OCI-LY3 (cell line): Measurements from ENCODE around the gene GIT1.

Source experiments
- H2AFZ ChIP-seq: fragments of 200-600, 300-600 bp; shearing (Covaris generic); 2 replicates; pipeline ENCODE4 v1.6.0; 2014; ENCODE audit warnings: antibody characterized with exemption, low read depth, low read length
- H3K27ac ChIP-seq: fragments of 200-600, 300-600 bp; sonication (generic); 2 replicates; pipeline ENCODE4 v1.5.1; 2014; ENCODE audit warnings: mild to moderate bottlenecking, low read length, moderate library complexity, mixed read lengths
- H3K27me3 ChIP-seq: fragments of 200-600, 300-600 bp; sonication (generic); 2 replicates; pipeline ENCODE4 v1.6.1; 2014; ENCODE audit warnings: low read depth, low read length, mixed read lengths
- H3K36me3 ChIP-seq: fragments of 200-600, 300-600 bp; sonication (generic); replicated peaks from 2 replicates; pipeline ENCODE3; 2014; ENCODE audit warnings: low read depth, low read length, mixed read lengths
- H3K4me1 ChIP-seq: fragments of 300-600, 200-600 bp; sonication (generic); 2 replicates; pipeline ENCODE4 v1.6.1; 2014; ENCODE audit warnings: low read length, mixed read lengths
- H3K4me2 ChIP-seq: fragments of 200-600, 300-600 bp; sonication (generic); 2 replicates; pipeline ENCODE4 v1.6.1; 2014; ENCODE audit warnings: low read length, mixed read lengths
- H3K4me3 ChIP-seq: fragments of 300-600, 200-600 bp; sonication (generic); 2 replicates; pipeline ENCODE4 v1.5.1; 2014; ENCODE audit warnings: antibody characterized with exemption, mild to moderate bottlenecking, low read length, moderate library complexity
- H3K79me2 ChIP-seq: fragments of 300-600, 200-600 bp; shearing (Covaris generic); 2 replicates; pipeline ENCODE4 v1.6.1; 2014; ENCODE audit warnings: mild to moderate bottlenecking, low read length, mixed read lengths
- H3K9ac ChIP-seq: fragments of 300-600, 200-600 bp; shearing (Covaris generic); 2 replicates; pipeline ENCODE4 v1.6.0; 2014; ENCODE audit warnings: mild to moderate bottlenecking, low read length, moderate library complexity
- H3K9me3 ChIP-seq: fragments of 200-600, 300-600 bp; shearing (Covaris generic); 2 replicates; pipeline ENCODE4 v1.6.1; 2014; ENCODE audit warnings: low read length, mixed read lengths; ENCODE audit not compliant: insufficient read depth
- H4K20me1 ChIP-seq: fragments of 200-600, 300-600 bp; sonication (generic); 2 replicates; pipeline ENCODE4 v1.6.1; 2016; ENCODE audit warnings: low read length, mixed read lengths; ENCODE audit not compliant: insufficient read depth
- EZH2phosphoT487 ChIP-seq: fragments of 200-600 bp; shearing (Covaris generic); IDR thresholded peaks from 2 replicates; pipeline ENCODE4 v1.6.1; 2018; ENCODE audit warnings: antibody characterized with exemption, mixed run types, low read depth
- TF ChIP-seq, protein P1 (sequence below): fragments of 200-600, 300-600 bp; sonication (generic); IDR thresholded peaks from 2 replicates; pipeline ENCODE4 v1.5.1; 2014; ENCODE audit warnings: antibody characterized with exemption, low read length, low read depth

Gene GIT1

DNA sequence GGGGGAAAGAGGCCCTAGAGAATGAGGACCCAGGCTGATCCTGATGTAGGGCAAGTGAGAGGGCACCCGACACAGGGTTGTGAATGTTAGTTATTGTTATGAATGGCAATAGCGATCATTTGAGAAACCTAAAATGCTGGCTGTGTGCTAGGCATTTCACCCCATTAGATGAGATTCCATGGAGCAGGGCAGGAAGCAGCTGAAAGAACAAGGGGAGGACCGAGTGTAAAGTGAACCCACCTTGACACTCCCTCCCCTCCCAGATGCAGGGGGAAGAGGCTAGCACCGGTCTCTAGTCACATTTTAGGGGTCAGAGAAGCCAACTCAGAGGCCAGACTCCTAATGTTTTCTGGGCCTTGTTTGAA is 33.8 kb upstream of the GIT1 start:
- no peaks in the 10 kb centered on the region; the same call in 1 of the 2 replicates for H3K27me3 ChIP-seq
- H3K9me3 ChIP-seq = no peaks in the 10 kb centered on the region
- H3K9ac ChIP-seq = no peak overlapping the region
- H3K4me3 ChIP-seq = peak overlapping the region; percentile 80
- H2AFZ ChIP-seq = no peak overlapping the region
- no peak for TF ChIP-seq EZH2phosphoT487
- TF ChIP-seq, protein P1, sequence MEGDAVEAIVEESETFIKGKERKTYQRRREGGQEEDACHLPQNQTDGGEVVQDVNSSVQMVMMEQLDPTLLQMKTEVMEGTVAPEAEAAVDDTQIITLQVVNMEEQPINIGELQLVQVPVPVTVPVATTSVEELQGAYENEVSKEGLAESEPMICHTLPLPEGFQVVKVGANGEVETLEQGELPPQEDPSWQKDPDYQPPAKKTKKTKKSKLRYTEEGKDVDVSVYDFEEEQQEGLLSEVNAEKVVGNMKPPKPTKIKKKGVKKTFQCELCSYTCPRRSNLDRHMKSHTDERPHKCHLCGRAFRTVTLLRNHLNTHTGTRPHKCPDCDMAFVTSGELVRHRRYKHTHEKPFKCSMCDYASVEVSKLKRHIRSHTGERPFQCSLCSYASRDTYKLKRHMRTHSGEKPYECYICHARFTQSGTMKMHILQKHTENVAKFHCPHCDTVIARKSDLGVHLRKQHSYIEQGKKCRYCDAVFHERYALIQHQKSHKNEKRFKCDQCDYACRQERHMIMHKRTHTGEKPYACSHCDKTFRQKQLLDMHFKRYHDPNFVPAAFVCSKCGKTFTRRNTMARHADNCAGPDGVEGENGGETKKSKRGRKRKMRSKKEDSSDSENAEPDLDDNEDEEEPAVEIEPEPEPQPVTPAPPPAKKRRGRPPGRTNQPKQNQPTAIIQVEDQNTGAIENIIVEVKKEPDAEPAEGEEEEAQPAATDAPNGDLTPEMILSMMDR = no peak
- peaks cover 3% of the 10 kb centered on the region; the same call in 1 of the 2 replicates for H3K4me1 ChIP-seq
- no peaks in the 10 kb centered on the region for H4K20me1 ChIP-seq
- H3K4me2 ChIP-seq = peak overlapping the region; percentile 69; the same call in 1 of the 2 replicates
- no peaks in the 10 kb centered on the region for H3K36me3 ChIP-seq
- no peaks in the 10 kb centered on the region for H3K79me2 ChIP-seq
- H3K27ac ChIP-seq = no peak overlapping the region

DNA sequence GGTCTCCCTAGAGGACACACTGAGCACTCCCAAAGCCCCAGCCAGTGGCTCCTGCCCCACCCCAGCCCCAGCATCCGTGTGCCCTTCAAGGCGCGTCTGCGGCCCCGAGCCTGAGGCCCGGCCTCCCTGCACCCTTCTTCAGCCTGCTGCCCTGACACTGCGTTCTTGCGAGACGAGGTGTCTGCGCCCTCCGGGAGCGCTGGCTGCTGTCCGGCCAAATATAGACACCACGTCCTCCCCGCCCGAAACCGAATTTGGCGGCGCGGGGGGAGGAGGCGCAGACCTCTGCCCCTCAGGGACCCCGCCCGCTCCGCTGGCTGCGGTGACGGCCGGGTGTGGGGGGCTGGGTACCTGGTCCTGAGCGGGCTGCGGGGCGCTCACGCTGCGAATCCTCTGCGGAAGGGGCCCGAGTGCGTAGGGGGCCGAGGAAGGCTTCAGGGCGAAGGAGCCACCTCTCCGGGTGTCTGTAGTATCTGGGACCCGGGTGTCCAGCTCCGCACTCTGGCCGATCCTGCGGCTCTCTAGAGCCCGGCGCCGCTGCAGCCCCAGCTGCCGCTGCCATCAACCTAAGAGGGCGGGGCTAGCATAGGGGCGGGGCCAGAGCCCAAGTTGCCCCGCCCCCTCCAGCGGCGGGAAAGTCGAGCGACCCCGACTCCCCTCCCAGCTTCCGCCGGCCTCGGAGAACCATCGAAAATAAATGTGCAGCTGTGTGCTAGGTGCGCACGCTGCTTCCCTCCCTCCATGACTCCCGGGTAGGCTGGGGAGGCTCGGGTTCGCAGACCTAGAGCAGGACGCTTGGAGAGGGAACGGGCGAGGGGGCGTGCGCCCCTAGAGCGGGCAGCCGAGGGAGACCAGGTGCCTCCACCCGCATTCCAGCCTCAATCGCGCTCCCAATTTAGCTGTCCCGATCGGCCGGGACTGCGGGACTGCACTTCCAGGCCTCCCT is 33.2 kb upstream of the GIT1 start, which contains the start of gene CORO6:
Gene CORO6, minus strand, starts transcription at position 576 of the 946 bp plus-strand sequence. CDS start 1,491 bp downstream, outside the sequence.
- Histone ChIP-seq H4K20me1 (no peaks in the 10 kb centered on the region), H3K4me2 (peak within 1 kb of the TSS; percentile 69), H3K27ac (no peak within 1 kb of the TSS), H3K9me3 (no peaks in the 10 kb centered on the region), H3K36me3 (no peaks in the 10 kb centered on the region), H3K9ac (peak within 1 kb of the TSS; percentile 36), H2AFZ (peak within 1 kb of the TSS; percentile 10; the same call in 1 of the 2 replicates), H3K4me3 (peak within 1 kb of the TSS; percentile 80), H3K4me1 (peaks cover 5% of the 10 kb centered on the region; the same call in 1 of the 2 replicates), H3K79me2 (no peaks in the 10 kb centered on the region), H3K27me3 (no peaks in the 10 kb centered on the region; the same call in 1 of the 2 replicates)
- TF ChIP-seq EZH2phosphoT487 = no peak
- TF ChIP-seq, protein P1 = no peak

DNA sequence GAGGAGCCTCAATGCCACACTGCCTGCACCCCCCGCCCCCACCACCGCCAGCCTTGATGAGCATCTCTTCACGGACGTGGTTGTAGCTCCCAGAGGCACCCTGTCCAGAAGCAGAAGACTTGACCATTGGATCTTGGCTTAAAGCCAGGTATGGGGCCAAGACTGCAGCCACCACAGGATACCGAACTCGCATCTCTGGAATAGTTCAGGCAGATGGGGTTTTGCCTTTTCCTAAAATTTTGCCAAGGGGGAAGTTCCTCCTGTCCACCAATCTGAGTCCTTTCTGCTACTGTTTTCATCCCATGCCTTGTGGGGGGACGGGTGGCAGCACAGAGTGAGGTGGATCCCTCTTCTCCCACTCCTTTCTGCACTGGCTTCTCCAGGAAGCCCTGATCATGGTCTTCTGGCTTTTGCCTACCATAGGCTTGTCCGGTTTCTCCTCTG is 32.3 kb upstream of the GIT1 start:
- Histone ChIP-seq H3K4me3 (peak overlapping the region; percentile 80), H3K9me3 (no peaks in the 10 kb centered on the region)

More for the DNA sequence above, 32.3 kb upstream of the GIT1 start:
- Histone ChIP-seq H3K27me3 (no peaks in the 10 kb centered on the region; the same call in 1 of the 2 replicates), H3K27ac (no peak overlapping the region), H2AFZ (no peak overlapping the region), H3K36me3 (no peaks in the 10 kb centered on the region), H3K4me2 (peak overlapping the region; percentile 69), H3K4me1 (peaks cover 7% of the 10 kb centered on the region; the same call in 1 of the 2 replicates), H4K20me1 (0 out of 2 replicates have a peak, but pooled peaks cover 1% of the 10 kb centered on the region), H3K79me2 (no peaks in the 10 kb centered on the region), H3K9ac (peak overlapping the region; percentile 36; the same call in 1 of the 2 replicates)
- no peak for TF ChIP-seq EZH2phosphoT487
- TF ChIP-seq, protein P1 = no peak
